SK-N-SH (cell line): ENCODE data around the gene PRKCA.

Experiments
- CHD2 ChIP-seq: fragments of 150-350 bp; IDR thresholded peaks from 2 replicates; pipeline ENCODE4 v1.6.1; 2018; ENCODE audit warnings: low read length; ENCODE audit not compliant: partially characterized antibody
- EP300 ChIP-seq, 2 experiments: IDR thresholded peaks; 2 replicates each; pipeline versions ENCODE4 v1.4.0 to v1.6.1; 2012; ENCODE audit warnings: borderline replicate concordance in 1 of 2, low read depth in 1 of 2, low read length in 1 of 2
- EZH2phosphoT487 ChIP-seq: fragments of 200-600 bp; sonication (generic); IDR thresholded peaks from 2 replicates; pipeline ENCODE4 v1.6.1; 2017; ENCODE audit warnings: low read depth, mixed run types, mild to moderate bottlenecking, antibody characterized with exemption, moderate library complexity, borderline replicate concordance
- FOXM1 ChIP-seq: IDR thresholded peaks from 2 replicates; pipeline ENCODE4 v1.4.0; 2012; ENCODE audit warnings: low read depth, mild to moderate bottlenecking
- NFIC ChIP-seq: IDR thresholded peaks from 2 replicates; pipeline ENCODE4 v1.4.0; 2012; ENCODE audit warnings: borderline replicate concordance
- POLR2AphosphoS5 ChIP-seq: IDR thresholded peaks from 2 replicates; pipeline ENCODE4 v1.6.1; 2012; ENCODE audit warnings: low read depth, low read length
- REST ChIP-seq: IDR thresholded peaks from 2 replicates; pipeline ENCODE4 v1.6.1; 2012; ENCODE audit warnings: mild to moderate bottlenecking, low read depth, low read length, moderate library complexity
- RFX5 ChIP-seq: IDR thresholded peaks from 2 replicates; pipeline ENCODE4 v1.6.1; 2012; ENCODE audit warnings: mild to moderate bottlenecking, improper control_type of control experiment, low read length
- RXRA ChIP-seq: IDR thresholded peaks from 2 replicates; pipeline ENCODE4 v1.4.0; 2012; ENCODE audit warnings: low read depth, mild to moderate bottlenecking, borderline replicate concordance
- USF2 ChIP-seq: fragments of 150-350 bp; IDR thresholded peaks from 2 replicates; pipeline ENCODE4 v1.6.1; 2017; ENCODE audit warnings: antibody characterized with exemption, low read length, low read depth, borderline replicate concordance
- YY1 ChIP-seq: IDR thresholded peaks from 2 replicates; pipeline ENCODE4 v1.4.0; 2012; ENCODE audit warnings: low read depth, mild to moderate bottlenecking
- TF ChIP-seq, protein P1 (sequence below): fragments of 200-600 bp; sonication (generic); IDR thresholded peaks from 2 replicates; pipeline ENCODE4 v1.6.1; 2017; ENCODE audit warnings: antibody characterized with exemption, mild to moderate bottlenecking, moderate library complexity

DNA sequence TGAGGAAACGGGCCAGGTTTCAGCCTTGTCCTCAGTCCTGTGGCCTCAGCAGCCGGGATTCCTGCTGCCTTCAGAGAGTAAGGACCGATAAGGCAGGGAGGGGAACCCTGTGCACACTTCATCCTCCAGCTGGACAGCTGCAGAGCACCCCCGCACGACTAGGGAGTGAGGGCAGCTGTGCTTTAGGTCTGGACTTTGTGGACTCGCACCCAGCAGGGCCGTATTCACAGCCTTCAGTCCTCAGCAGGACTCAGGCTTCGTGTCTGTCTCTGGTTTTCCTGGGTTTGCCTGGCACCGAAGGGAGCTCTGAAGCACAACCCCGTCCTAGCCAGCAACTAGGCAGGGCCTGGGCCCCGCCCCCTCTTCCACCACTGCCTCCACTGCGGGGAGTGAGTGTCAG is 486.7 kb downstream of the PRKCA start:
- TF ChIP-seq RXRA (no peak), RFX5 (no peak), FOXM1 (no peak), REST (no peak), EZH2phosphoT487 (no peak), POLR2AphosphoS5 (no peak), NFIC (no peak), USF2 (no peak), EP300 (IDR thresholded peaks at IDR 0.05; ENCODE audit: borderline replicate concordance in 1 of 2, low read depth in 1 of 2, low read length in 1 of 2) (no peak), CHD2 (no peak), YY1 (no peak)
- TF ChIP-seq, protein P1, sequence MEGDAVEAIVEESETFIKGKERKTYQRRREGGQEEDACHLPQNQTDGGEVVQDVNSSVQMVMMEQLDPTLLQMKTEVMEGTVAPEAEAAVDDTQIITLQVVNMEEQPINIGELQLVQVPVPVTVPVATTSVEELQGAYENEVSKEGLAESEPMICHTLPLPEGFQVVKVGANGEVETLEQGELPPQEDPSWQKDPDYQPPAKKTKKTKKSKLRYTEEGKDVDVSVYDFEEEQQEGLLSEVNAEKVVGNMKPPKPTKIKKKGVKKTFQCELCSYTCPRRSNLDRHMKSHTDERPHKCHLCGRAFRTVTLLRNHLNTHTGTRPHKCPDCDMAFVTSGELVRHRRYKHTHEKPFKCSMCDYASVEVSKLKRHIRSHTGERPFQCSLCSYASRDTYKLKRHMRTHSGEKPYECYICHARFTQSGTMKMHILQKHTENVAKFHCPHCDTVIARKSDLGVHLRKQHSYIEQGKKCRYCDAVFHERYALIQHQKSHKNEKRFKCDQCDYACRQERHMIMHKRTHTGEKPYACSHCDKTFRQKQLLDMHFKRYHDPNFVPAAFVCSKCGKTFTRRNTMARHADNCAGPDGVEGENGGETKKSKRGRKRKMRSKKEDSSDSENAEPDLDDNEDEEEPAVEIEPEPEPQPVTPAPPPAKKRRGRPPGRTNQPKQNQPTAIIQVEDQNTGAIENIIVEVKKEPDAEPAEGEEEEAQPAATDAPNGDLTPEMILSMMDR, result no peak
